GM12878 (cell line): ENCODE results near the gene CCDC81. TPM values are rescaled to one million over a fixed set of nuclear protein-coding genes. Genes with fewer than 3 reads are reported as not detected.

Experiments used
- ATAC-seq: fragments of 200-7000 bp; cut with Tn5 transposase; 3 replicates; pipeline ENCODE4 v1.9.1; 2020; ENCODE audit warnings: mild to moderate bottlenecking, moderate library complexity
- BruUV-seq: library from RNA; stranded (reverse); fragments of 400-500 nt; replicated peaks from 2 replicates; lab custom pipeline; 2021; lab: Mats Ljungman, UMichigan
- CTCF ChIA-PET: fragments of 300-600 bp; sonication (Branson Sonifier 250); formaldehyde crosslinking; extraction: SDS; loops from one replicate; lab custom pipeline; 2021; ENCODE audit warnings: inconsistent platforms; lab: Yijun Ruan, JAX
- POLR2A ChIA-PET: fragments of 350-600 bp; formaldehyde crosslinking; extraction: SDS; loops from one replicate; lab custom pipeline; 2021; ENCODE audit warnings: inconsistent platforms; lab: Charles Lee
- RAD21 ChIA-PET: fragments of 300-600 bp; sonication (Branson Sonifier 250); formaldehyde crosslinking; loops from one replicate; lab custom pipeline; 2023; ENCODE audit warnings: antibody characterized with exemption; ENCODE audit not compliant: unreplicated experiment; lab: Charles Lee
- SMC1A ChIA-PET: fragments of 300-600 bp; sonication (Branson Sonifier 250); formaldehyde crosslinking; loops from one replicate; lab custom pipeline; 2023; ENCODE audit not compliant: unreplicated experiment, uncharacterized antibody; lab: Charles Lee
- DNase-seq: peaks from one replicate; pipeline ENCODE4 v3.0.0-alpha.2; 2011; ENCODE audit warnings: low read depth, low spot score
- FAIRE-seq: peaks from 3 replicates; lab custom pipeline; 2011; peaks lifted over from hg19 to GRCh38; lab: Jason Lieb, UNC
- H2AFZ ChIP-seq: 2 replicates; pipeline ENCODE4 v1.6.0; 2011; ENCODE audit warnings: low read depth, low read length, control low read depth; ENCODE audit not compliant: control insufficient read depth
- H3K27ac ChIP-seq: 2 replicates; pipeline ENCODE4 v1.5.1; 2011; ENCODE audit warnings: control low read depth; ENCODE audit not compliant: control insufficient read depth, insufficient read depth
- H3K27me3 ChIP-seq, 2 experiments: replicated peaks in 1 of 2; 2 replicates each; pipeline versions ENCODE4 v1.6.0 to v1.6.1; 2011; ENCODE audit warnings: low read length in 1 of 2; ENCODE audit not compliant: control insufficient read depth in 2 of 2, insufficient read depth in 2 of 2
- H3K36me3 ChIP-seq, 2 experiments: 2 replicates each; pipeline ENCODE4 v1.5.1; 2011; ENCODE audit warnings: low read length in 1 of 2; ENCODE audit not compliant: control insufficient read depth in 2 of 2, insufficient read depth in 2 of 2
- H3K4me1 ChIP-seq: 2 replicates; pipeline ENCODE4 v1.6.1; 2011; ENCODE audit warnings: mild to moderate bottlenecking, low read length, moderate library complexity, mixed read lengths; ENCODE audit not compliant: control insufficient read depth, insufficient read depth
- H3K4me2 ChIP-seq: 2 replicates; pipeline ENCODE4 v1.6.0; 2011; ENCODE audit warnings: control low read depth; ENCODE audit not compliant: control insufficient read depth, insufficient read depth
- H3K4me3 ChIP-seq: fragments of 200-600 bp; sonication (generic); 2 replicates; pipeline ENCODE4 v1.5.1; 2016
- H3K79me2 ChIP-seq: 2 replicates; pipeline ENCODE4 v1.6.0; 2011; ENCODE audit warnings: low read length; ENCODE audit not compliant: control insufficient read depth, insufficient read depth
- H3K9ac ChIP-seq: 2 replicates; pipeline ENCODE4 v1.8.0; 2011; ENCODE audit warnings: low read length, control low read depth, mixed read lengths; ENCODE audit not compliant: control insufficient read depth, insufficient read depth
- H3K9me3 ChIP-seq: replicated peaks from 3 replicates; pipeline ENCODE4 v1.5.1; 2011; ENCODE audit warnings: mild to moderate bottlenecking, low read length; ENCODE audit not compliant: control insufficient read depth, insufficient read depth
- H4K20me1 ChIP-seq: 2 replicates; pipeline ENCODE4 v1.6.0; 2011; ENCODE audit not compliant: control insufficient read depth, insufficient read depth
- BCL11A ChIP-seq: IDR thresholded peaks from 2 replicates; pipeline ENCODE4 v1.6.1; 2011; ENCODE audit warnings: low read depth, low read length
- BRCA1 ChIP-seq: IDR thresholded peaks from 2 replicates; pipeline ENCODE4 v1.6.1; 2011; ENCODE audit warnings: low read depth, low read length, improper control_type of control experiment
- CHD4 ChIP-seq: fragments of 200-600 bp; sonication (generic); IDR thresholded peaks from 2 replicates; pipeline ENCODE4 v1.6.1; 2016; ENCODE audit warnings: mild to moderate bottlenecking
- CREM ChIP-seq: IDR thresholded peaks from 2 replicates; pipeline ENCODE4 v1.6.1; 2014; ENCODE audit warnings: antibody characterized with exemption, low read depth
- EED ChIP-seq: sonication (generic); IDR thresholded peaks from 2 replicates; pipeline ENCODE4 v1.6.1; 2016; ENCODE audit warnings: antibody characterized with exemption, low read depth
- GATAD2B ChIP-seq: fragments of 450-650 bp; conservative IDR thresholded peaks from 2 replicates; pipeline ENCODE4 v1.6.1; 2017; ENCODE audit warnings: low read depth, mild to moderate bottlenecking, moderate library complexity
- HDGF ChIP-seq: fragments of 450-650 bp; IDR thresholded peaks from 2 replicates; pipeline ENCODE4 v1.6.1; 2016; ENCODE audit warnings: antibody characterized with exemption
- LARP7 ChIP-seq: fragments of 450-650 bp; IDR thresholded peaks from 2 replicates; pipeline ENCODE4 v1.6.1; 2017; ENCODE audit warnings: mild to moderate bottlenecking
- MTA3 ChIP-seq: IDR thresholded peaks from 2 replicates; pipeline ENCODE4 v1.6.1; 2012; ENCODE audit warnings: low read length, inconsistent platforms, borderline replicate concordance
- MYC ChIP-seq: IDR thresholded peaks from 2 replicates; pipeline ENCODE4 v1.6.1; 2011; ENCODE audit warnings: mild to moderate bottlenecking, low read length, moderate library complexity, inconsistent platforms; ENCODE audit not compliant: insufficient read depth, insufficient replicate concordance, insufficient read length, severe bottlenecking
- NRF1 ChIP-seq: conservative IDR thresholded peaks from 2 replicates; pipeline ENCODE4 v1.6.1; 2011; ENCODE audit warnings: mild to moderate bottlenecking, low read depth, low read length, improper control_type of control experiment
- TCF3 ChIP-seq: IDR thresholded peaks from 2 replicates; pipeline ENCODE4 v1.6.1; 2012; ENCODE audit warnings: low read depth, mild to moderate bottlenecking, low read length, borderline replicate concordance; ENCODE audit not compliant: insufficient read depth
- YY1 ChIP-seq: IDR thresholded peaks from 2 replicates; pipeline ENCODE4 v1.6.1; 2011; ENCODE audit warnings: low read depth, mild to moderate bottlenecking, low read length
- ZNF207 ChIP-seq: fragments of 450-650 bp; IDR thresholded peaks from 2 replicates; pipeline ENCODE4 v1.6.1; 2014; ENCODE audit warnings: antibody characterized with exemption, mild to moderate bottlenecking, borderline replicate concordance
- in situ Hi-C: fragments of 300-500 bp; cut with MboI; formaldehyde crosslinking; loops from 9 replicates; pipeline ENCODE4 v1.14.3; 2018; ENCODE audit warnings: mixed read lengths
- intact Hi-C: fragments of 100-400 bp; cut with micrococcal nuclease; formaldehyde crosslinking; loops from one replicate; pipeline ENCODE4 v1.14.2; 2022; ENCODE audit not compliant: unreplicated experiment
- polyA plus RNA-seq, 11 experiments: library from polyadenylated mRNA; depleted of rRNA in 4 of 11; unstranded in 6 of 11; stranded (reverse) in 5 of 11; fragments of >200 nt; fragmentation: Nextera tagmentation in 4 of 11; fragmentation: Illumina TruSeq in 1 of 11; extraction: Ambion mirVana in 4 of 11; extraction: Trizol in 1 of 11; gene quantifications; 1 replicate in 1 of 11; 2 replicates in 10 of 11; pipeline versions ENCODE4 v1.2.1 to v1.2.3, GENCODE V29; 2011 to 2016; ENCODE audit warnings: inconsistent platforms in 2 of 11, missing spikeins in 2 of 11, low read depth in 1 of 11
- total RNA-seq, 4 experiments: library from RNA; depleted of rRNA in 3 of 4; stranded (reverse); fragments of >200 nt in 3 of 4; fragmentation: Illumina TruSeq in 1 of 4; extraction: Trizol in 1 of 4; gene quantifications; 2 replicates each; pipeline versions ENCODE4 v1.2.1 to v1.2.3, GENCODE V29; 2013 to 2021
- TF ChIP-seq, protein P1 (sequence below): fragments of 450-650 bp; IDR thresholded peaks from 2 replicates; pipeline ENCODE4 v1.6.1; 2017; ENCODE audit warnings: borderline replicate concordance

Gene CCDC81
- total and polyA plus RNA-seq, 10 of the 15 experiments (the other 5 are each of a cell fraction or from before 2014, with no cell fraction given), result 0.06 to 0.53 (median 0.22) TPM

- H3K27ac ChIP-seq, result no peak overlapping the region
- H3K9me3 ChIP-seq, result no peaks in the 10 kb centered on the region
- no TSS peak for BruUV-seq
- H3K9ac ChIP-seq, result no peak overlapping the region
- H2AFZ ChIP-seq, result no peak overlapping the region
- no peaks in the 10 kb centered on the region for H3K36me3 ChIP-seq
- no peak overlapping the region for H3K4me3 ChIP-seq
- ATAC-seq (no peak), DNase-seq (no peak), FAIRE-seq (no peak)
- POLR2A ChIA-PET, result no interaction called here
- SMC1A ChIA-PET, result no interaction called here
- RAD21 ChIA-PET, result no interaction called here
- intact Hi-C loops (no loop called here), in situ Hi-C loops (no loop called here)
- no peaks in the 10 kb centered on the region for H3K4me1 ChIP-seq
- CTCF ChIA-PET, result no interaction called here
- no peaks in the 10 kb centered on the region; a peak in 1 of 4 replicates for H3K27me3 ChIP-seq
- TF ChIP-seq NRF1, result no peak
- no peak for TF ChIP-seq GATAD2B
- no peak for TF ChIP-seq MYC
- TF ChIP-seq EED, result no peak
- no peak for TF ChIP-seq CHD4
- TF ChIP-seq BCL11A, result no peak
- TF ChIP-seq ZNF207, result no peak
- TF ChIP-seq, protein P1, sequence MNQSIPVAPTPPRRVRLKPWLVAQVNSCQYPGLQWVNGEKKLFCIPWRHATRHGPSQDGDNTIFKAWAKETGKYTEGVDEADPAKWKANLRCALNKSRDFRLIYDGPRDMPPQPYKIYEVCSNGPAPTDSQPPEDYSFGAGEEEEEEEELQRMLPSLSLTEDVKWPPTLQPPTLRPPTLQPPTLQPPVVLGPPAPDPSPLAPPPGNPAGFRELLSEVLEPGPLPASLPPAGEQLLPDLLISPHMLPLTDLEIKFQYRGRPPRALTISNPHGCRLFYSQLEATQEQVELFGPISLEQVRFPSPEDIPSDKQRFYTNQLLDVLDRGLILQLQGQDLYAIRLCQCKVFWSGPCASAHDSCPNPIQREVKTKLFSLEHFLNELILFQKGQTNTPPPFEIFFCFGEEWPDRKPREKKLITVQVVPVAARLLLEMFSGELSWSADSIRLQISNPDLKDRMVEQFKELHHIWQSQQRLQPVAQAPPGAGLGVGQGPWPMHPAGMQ, result no peak
- TF ChIP-seq YY1, result no peak
- no peak for TF ChIP-seq CREM
- TF ChIP-seq MTA3, result no peak
- TF ChIP-seq HDGF, result no peak
- no peak for TF ChIP-seq LARP7
- no peak for TF ChIP-seq TCF3
- TF ChIP-seq BRCA1, result no peak
- H3K4me2 ChIP-seq, result no peak overlapping the region
- H3K79me2 ChIP-seq, result no peaks in the 10 kb centered on the region
- no peaks in the 10 kb centered on the region for H4K20me1 ChIP-seq
Observed at GRCh38 chr11:86427441-86427840, 52.8 kb downstream of the CCDC81 start.
